Endometrial microvascular endothelial cells (primary cell): Measurements from ENCODE around the gene MOK. TPM values are rescaled to one million over a fixed set of nuclear protein-coding genes. Genes with fewer than 3 reads are reported as not detected.
"Not testable (repeated sequence)": the region's sequence is repeated elsewhere in the genome, so short reads cannot be mapped to it uniquely, and the experiment has no call there.

Experiments
- in situ Hi-C: cut with HindIII; loops from 2 replicates; pipeline ENCODE4 v1.10.0; 2017; ENCODE audit warnings: low sequenced_read_pairs, low pct_unique_long_range_greater_than_20kb; ENCODE audit errors: inconsistent ontology term
- total RNA-seq: library from RNA; depleted of rRNA; stranded (reverse); fragments of >200 nt; gene quantifications from one replicate; pipeline ENCODE4 v1.2.3, GENCODE V29; 2015; ENCODE audit errors: inconsistent ontology term

MOK gene, protein sequence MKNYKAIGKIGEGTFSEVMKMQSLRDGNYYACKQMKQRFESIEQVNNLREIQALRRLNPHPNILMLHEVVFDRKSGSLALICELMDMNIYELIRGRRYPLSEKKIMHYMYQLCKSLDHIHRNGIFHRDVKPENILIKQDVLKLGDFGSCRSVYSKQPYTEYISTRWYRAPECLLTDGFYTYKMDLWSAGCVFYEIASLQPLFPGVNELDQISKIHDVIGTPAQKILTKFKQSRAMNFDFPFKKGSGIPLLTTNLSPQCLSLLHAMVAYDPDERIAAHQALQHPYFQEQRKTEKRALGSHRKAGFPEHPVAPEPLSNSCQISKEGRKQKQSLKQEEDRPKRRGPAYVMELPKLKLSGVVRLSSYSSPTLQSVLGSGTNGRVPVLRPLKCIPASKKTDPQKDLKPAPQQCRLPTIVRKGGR
- total RNA-seq, result 7.5 TPM

DNA sequence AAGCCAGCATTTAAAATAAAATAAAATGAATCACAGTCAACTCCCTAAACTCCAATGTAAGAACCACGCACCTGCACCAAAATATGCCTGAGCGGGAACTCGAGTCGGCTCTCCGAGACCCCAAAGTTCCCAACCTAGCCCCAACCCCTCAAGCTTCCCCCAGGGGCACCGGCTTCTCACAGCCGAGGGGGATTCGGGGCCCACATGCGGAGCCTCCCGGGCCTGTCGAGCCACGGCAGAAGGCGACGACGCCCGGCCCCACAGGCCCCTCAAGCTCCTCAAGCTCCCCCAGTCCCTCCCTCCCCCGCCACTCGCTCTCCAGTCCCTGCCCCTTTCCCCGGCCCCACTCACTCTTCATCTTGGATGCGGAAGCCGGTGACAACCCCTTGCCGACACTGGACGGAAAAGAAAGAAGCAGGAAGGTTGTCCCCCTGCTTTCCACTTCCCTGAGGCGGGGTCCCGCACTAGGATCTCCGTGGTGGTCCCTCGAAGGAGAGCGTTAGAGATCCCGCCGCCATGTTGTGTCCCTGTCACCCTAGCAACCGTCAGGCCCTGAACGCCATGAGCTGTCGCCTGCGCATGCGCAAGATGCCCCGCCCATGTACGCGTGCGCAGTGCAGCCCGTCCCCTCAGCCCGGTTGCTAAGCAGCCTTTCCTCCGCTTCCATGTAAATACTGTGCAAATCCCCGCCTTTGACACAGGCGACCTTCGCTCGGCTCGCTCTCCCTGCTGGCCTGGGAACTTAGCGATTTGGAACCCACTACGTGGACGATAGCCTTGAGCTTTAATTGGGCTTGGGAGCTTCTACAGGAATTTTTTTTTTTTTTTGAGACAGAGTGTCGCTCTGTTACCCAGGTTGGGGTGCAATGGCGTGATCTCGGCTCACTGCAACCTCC, at the start of gene MOK:
TSS of gene MOK (minus strand) at position 554 of the 896 bp plus-strand sequence. CDS start at position 358, 196 bp downstream.
- in situ Hi-C loops, result loop anchor here (25.0 kb wide), 1 partner anchor 218 kb away; the partner anchor contains the start of gene HSP90AA1

DNA sequence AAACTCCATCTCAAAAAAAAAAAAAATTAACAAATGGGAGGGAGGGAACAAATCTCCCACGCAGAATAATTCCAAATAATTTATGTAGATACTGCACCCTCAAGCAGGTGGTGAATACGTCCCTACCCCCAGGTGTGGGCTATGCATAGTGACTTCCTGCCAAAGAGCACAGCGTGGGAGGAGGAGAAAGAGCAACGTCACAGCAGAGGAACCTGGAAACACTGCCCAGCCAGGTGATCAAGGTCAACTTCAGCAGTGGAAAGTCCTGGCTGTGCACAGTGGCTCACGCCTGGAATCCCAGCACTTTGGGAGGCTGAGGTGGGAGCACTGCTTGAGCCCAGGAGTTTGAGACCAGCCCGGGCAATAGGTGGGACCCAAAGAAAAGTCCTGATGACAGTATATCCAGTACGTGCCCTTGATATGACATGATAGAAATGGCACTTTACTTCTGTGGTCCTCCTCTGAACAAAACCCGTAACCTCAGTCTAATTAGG, 48.2 kb upstream of the MOK start:
- in situ Hi-C loops, result no loop called here

DNA sequence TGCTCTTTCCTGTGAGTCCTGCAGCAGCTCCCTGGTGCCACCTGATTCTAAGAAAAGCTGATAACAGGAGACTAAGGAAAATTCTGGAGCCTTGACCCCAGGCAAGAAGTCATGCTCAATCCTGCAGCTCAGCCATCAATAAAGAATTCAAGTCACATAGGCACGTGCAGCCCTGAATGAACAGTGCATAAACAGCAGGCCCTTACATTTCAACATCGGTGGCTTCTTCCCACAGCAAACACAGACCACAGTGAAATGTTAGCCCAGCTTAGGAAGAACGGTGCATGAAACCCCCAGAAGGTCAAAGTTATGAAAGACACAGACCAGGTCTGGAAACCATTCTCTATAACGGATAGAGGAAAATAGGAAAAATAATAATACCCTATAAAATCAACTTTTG, 47.2 kb upstream of the MOK start:
- in situ Hi-C loops, result no loop called here

DNA sequence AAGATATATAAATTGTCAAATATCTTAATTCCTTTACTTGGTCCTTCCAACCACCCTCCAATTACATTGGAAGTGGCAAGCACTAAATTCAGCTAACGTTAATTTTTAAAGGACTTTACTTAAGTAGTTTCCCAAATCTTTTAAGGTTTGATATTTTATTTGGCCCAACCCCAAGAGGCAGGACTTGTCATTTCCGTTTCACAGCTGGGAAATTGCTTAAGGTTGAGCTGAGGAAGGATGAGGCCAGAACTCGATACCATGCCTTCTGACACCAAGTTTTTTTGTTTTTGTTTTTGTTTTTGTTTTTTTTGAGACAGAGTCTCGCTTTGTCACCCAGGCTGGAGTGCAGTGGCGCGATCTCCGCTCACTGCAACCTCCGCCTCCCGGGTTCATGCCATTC, 46.6 kb upstream of the MOK start:
- in situ Hi-C loops, result not testable (repeated sequence)

DNA sequence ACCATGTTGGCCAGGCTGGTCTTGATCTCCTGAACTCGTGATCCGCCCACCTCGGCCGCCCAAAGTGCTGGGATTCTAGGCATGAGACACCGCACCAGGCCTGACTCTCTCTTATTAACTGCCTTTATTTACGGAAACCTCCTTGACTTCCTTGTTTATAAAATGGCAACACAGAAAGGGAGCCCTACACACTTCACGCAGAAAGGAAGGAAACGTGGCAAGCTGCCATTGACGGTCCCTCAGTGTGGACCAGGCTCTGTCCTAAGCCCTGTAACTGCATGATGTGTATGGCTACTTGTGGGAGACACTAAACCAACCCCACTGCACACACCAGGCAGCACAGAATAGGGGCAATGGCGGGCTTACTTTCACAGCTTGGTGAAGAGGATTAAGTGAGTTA, 46.1 kb upstream of the MOK start:
- in situ Hi-C loops, result no loop called here

DNA sequence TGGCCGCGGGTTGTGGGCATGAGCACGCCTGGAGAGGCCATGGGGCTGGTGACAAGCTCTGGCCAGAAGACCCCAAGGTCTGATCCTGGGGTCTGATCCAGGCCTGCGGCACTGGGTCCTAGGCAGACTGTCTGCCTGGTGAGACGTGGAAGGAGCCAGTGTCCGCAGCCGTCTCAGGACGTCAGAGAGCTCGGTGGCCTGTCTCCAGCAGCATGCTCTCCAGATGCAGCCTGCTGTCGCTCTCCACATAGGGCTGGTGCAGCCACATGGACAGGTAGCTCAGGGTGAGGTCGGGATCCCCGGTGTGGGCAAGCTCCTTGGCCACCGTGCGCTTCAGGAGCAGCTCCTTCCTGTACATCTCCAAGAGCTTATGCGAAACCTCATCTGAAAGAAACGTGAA, 43.4 kb upstream of the MOK start:
- in situ Hi-C loops, result no loop called here

DNA sequence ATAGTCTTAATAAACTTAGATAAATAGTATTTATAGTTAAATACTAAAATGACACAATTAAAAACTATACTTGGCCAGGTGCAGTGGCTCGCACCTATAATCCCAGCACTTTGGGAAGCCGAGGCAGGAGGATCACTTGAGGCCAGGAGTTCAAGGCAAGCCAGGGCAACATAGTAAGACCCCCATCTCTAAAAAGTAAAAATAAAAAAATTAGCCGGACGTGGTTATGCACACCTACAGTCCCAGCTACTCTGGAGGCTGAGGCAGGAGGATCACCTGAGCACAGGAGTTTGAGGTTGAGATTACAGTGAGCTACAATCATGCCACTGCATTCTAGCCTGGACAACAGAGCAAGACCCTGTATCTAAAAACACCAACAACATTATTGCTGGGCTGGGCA, 41.7 kb upstream of the MOK start:
- in situ Hi-C loops, result no loop called here

DNA sequence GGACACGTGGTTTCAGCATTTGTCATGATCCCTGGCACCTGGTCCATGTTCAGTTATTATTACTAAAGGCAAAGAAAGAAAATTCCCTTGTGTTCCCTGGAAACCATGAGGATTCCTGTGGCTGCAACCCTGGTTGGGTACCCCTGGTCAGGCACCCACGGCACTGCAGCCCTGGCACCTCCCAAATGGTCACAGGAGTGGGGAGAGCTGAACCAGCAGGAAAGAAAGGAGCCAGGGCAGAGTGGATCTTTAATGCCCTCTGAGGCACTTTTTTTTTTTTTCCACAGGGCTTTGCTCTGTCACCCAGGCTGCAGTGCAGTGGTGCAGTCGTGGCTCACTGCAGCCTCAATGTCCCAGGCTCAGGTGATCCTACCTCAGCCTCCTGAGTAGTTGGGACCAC, 40.3 kb upstream of the MOK start:
- in situ Hi-C loops, result no loop called here

DNA sequence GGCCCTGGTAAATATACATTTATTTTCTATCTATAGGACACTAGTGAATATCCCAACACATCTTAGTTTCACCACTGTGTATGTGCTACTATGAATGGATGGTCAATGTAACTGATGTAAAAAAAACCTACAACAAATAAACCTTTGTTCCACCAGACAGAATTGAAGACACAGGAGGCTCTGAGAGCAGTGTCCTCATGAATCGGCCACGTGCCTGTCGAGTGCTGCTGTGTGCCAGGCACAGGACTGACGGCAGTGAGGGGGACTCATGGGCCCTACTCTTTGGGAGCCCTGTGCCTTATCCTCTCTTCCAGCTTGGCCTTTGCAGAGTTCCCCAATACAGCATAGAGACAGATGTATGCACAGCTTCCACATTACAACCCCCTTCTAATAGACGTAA, 39.5 kb upstream of the MOK start:
- in situ Hi-C loops, result no loop called here

DNA sequence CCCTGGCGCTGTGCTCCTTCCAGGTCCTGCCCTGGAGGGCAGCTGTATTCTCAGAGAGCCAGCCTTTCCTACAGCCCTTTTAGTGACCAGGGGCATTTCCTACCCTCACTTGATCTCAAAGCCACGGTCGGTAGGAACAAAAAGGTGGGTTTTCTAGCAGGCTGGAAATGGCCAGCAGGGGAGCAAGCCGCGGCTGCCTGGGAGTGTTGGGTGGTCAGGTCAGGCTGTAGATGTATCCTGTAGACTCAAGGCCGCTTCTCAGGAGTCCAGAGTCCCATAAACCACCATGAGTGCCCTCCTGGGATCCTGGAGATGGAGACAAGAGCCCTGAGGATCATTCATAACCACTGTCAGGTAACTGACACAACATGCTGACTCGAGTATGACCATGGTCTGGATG, 39.1 kb upstream of the MOK start:
- in situ Hi-C loops, result no loop called here

DNA sequence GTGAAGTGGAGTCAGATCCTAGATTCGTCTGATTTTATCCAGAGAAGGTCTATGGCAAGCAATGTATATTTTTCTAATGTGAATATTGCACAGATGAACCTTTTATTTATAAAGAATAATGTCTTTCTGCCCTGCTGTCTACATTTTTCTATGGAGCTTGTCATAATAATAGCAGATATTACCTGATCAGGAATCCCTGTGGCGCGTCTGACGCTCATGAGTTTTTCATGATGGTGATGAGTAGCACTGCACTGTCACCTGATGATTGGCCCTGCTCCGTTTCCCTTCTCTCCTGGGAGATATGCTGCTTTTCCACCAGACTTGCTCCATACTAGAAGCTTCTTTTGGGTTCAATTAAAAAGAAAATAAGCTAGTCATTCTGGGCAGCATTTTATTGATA, 37.3 kb upstream of the MOK start:
- in situ Hi-C loops, result no loop called here

DNA sequence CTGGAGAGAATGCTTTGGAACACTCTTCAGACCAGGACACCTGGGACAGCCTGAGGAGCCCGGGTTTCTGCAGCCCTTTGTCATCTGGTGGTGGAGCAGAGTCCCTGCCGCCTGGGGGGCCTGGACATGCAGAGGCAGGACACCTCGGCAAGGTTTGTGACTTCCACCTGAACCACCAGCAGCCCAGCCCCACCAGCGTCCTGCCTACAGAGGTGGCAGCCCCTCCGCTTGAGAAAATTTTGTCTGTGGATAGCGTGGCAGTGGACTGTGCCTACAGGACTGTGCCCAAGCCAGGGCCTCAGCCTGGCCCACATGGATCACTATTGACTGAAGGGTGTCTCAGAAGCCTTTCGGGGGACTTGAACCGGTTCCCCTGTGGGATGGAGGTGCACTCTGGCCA, 36.6 kb upstream of the MOK start:
- in situ Hi-C loops, result no loop called here

DNA sequence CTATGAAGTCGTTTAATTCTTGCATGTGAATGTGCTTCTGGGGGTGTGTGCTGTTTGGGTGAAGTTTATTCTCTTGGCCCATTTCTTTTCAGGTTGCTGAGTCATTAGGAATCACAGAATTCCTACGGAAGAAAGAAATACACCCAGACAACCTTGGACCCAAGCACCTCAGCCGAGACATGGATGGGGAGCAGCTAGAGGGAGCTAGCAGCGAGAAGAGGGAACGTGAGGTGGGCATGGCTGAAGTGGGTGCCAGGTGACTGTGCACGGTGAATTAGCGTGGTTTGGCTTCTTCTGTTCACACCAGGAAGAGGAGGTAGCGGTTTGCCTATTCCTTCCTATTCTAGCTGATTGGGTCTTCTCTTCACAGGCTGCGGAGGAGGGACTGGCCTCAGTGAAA, 33.8 kb upstream of the MOK start:
- in situ Hi-C loops, result no loop called here

DNA sequence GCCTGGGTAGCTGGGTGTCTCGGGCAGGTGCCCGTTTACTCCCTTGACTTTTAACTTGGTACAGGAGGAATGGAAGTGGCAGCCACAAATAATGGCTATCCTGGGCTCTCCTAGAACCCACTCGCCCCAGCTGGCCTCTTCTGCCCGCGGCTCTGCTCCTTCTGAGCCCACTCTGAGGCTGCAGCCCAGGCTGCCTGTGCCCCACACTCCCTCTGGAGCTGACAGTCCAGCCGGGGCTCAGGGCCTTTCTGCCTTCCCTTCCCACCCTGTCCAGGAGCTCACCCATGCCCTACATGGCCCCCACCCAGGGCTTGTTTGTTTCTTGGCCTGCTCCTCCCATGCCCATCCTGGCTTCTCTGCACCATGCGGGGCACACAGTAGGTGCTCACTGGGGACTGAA, 30.2 kb upstream of the MOK start:
- in situ Hi-C loops, result no loop called here

DNA sequence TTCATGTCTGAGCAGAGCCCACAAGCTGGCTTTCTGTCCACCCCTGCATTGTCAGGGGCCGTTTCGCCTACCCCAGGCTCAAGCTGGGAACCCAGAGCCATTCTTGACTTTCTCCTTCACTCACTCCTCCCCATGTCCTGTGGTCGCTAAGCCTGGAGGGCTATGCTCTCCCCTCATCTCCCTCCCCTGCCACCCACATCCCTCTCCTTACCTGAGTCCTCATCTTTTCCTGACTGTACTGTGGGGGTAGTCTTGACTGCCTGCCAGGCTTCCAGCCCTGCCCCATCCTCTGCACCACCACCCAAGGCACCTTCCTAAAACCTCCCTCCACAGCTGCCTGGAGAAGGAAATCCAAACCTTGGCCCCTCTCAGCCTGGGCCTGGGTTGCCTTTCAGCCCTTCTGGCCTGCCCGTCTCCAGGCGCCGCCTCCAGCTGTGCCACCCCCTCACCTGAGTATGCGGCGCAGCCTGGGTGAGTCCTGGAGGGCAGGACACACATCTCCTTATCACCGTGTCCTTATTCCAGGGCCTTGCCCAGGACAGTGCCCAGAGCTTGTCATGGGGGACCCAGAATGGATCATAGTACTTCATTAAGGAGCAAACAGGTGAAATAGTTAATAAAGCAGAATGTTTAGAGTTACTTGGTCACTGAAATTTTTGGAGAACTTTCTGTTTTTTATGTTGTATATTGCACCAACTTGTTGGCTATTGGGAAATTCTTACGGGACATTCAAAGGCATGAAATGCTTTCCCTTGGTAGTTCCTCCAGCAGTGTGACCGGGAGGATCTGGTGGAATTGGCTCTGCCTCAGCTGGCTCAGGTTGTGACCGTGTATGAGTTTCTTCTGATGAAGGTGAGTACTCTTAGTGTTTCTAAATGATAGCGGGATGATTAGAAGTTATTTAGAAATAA, 29.1 kb upstream of the MOK start:
- in situ Hi-C loops, result no loop called here

DNA sequence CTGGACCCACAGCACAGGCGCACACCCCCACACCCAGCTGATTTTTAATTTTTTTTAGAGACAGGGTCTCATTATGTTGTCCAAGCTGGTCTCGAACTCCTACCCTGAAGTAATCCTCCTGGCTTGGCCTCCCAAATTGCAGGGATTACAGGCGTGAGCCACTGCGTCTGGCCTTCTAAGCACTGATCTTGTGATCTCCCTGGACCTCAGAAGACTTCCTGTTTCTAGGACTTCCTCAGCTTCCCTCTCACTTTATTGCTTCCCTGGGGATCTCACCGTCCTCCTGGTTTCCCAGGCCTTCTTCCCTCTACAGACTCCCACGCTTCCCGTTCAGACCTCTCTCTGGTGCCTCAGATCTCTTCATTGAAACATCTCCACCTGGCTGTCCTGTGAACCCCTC, 28.4 kb upstream of the MOK start:
- in situ Hi-C loops, result no loop called here

DNA sequence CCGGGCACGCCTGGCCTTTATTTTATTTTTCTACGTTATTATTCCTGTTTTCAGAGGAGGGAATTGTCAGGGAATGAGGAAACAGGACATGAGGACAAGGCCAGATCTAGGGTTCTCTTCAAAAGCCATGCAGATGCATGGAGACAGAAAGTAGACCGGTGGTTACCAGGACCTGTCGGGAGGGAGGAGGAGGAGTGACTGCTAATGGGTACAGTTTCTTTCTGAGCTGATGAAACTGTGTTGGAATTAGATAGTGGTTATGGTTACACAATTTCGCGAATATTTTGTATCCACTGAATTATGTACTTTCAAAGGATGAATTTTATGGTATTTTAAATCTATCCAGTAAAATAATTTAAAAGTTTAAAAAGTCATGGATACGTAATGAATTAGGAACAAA, 25.8 kb upstream of the MOK start:
- in situ Hi-C loops, result no loop called here

DNA sequence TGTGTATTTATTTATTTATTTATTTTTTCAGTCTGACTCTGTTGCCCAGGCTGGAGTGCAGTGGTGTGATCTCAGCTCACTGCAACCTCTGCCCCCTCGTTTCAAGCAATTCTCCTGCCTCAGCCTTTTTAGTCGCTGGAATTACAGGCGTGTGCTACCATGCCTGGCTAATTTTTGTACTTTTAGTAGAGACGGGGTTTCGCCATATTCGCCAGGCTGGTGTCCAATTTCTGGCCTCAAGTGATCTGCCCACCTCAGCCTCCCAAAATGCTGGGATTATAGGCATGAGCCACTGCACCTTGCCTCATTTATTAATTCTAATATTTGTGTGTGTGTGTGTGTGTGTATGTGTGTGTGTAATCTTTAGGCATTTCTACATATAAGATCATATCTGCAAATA, 24.4 kb upstream of the MOK start:
- in situ Hi-C loops, result not testable (repeated sequence)

DNA sequence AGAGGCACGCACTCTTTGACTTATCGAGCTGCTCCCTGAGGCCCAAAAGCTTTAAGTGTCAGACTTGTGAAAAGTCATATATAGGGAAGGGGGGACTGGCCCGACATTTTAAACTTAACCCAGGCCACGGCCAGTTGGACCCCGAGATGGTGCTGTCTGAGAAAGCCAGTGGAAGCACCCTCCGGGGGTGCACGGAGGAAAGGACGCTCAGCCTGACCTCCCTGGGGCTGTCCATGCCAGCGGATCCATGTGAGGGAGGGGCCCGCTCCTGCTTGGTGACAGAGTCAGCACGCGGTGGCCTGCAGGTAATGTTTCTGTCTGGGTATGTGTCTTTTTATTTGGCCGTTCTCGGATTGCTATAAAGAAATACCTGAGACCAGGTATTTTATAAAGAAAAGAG, 21.6 kb upstream of the MOK start:
- in situ Hi-C loops, result no loop called here
